ENCODE data around the gene SPINT1. TPM values are rescaled to one million over a fixed set of nuclear protein-coding genes. Genes with fewer than 3 reads are reported as not detected.
A peak's percentile ranks its signal among the peaks of the same experiment; 100 is the strongest.

SPINT1 gene
- total RNA-seq, 1 experiment from 2014 or later: 2.6 TPM

DNA sequence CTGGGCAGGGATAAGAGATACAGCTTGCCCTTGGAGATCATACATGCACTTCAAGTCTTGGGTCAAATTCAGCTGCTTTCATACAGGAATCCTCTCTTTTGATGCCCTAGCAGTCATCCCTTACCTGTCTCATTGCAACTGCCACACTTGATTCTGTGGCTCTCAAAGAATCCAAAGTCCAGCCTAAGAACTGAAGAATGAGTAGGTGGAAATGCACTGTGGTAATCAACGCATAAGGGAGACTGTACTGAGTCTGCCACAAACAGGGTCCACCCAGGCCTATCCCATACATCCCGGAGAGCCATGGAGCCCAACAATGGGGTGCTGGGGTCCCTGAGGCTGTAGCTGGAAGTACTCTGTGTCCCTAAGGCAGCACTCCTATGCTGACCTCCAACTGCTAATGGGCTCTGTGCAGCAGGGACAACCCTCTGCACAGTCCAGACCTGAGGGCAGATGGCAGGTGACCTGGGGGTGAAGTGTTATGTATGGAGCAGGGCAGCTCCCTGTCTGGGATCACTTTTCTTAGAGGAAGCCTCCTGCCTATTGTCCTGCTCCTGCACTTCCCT lies 48.7 kb downstream of the SPINT1 start:
- DNase-seq (ENCODE audit: low read depth): no peak

DNA sequence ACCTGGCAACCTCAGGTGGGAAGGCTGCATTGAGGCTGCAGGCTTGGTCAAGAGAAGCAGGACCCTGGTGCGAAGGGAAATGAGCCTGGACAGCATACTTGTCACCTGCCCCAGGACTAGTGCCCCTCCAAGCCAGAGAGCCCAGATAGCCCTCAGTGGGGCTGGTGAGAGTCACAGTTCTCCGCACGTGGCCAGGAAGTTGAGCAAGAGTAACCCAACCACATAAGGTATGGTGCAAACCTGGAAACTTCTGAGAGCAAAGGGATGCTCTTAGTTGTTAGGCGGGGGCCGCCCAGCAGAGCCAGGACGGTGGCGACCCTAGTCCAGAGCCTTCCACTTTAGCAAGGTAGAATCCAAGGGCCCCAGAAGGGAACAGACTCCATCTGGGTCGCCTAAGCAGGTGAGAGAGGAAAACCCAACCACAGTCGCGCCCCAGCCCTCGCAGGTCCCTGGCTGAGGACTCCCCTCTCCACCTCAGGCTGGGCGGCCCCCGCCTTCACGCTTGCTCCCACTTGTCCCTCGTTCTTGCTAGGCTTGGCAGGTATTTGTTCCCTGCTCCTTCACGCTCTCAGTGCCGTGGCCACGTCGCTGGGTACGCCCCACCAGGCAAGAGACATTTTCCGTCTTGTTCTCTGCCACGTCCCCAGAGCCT lies 49.3 kb downstream of the SPINT1 start:
- DNase-seq (ENCODE audit: low read depth): no peak

- DNase-seq (ENCODE audit: low read depth): peak; percentile 98
Measured at GRCh38 chr15:40893733-40894680, 50.2 kb downstream of the SPINT1 start, which contains the start of gene VPS18. Gene VPS18 (plus strand): TSS chr15:40894450. CDS start chr15:40894769, 319 bp downstream.

DNA sequence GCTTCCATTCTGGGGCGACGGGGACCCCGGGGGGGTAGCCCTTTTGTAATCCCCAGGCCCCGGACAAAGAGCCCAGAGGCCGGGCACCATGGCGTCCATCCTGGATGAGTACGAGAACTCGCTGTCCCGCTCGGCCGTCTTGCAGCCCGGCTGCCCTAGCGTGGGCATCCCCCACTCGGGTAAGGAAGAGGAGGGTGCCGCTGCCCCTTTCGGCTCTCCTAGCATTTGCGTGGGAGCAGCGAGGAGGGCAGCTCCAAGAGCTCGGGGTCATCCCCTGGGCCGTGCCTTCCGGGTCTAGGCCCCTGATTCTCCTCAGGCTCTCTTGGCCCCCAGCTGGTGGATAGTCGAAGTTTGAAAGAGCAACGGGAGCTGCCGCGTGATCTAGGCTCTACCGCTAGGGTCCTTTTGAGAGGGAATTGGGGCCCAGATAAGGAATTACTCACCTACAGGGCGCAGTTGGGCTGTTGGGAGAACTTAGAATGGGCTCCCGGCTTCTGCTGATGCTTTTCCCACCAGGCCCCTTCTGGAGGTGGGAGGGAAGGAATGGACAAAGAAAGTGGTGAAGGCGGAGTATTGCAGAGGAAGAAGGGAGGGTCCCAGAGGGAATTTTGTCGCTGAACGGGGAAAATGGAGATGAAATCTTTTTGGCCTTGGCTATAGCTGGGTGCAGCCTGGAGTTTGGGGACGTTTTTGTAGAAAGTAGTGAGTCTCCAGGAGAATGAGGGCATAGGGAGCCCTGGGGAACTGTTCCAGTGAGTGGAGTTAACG lies 51.0 kb downstream of the SPINT1 start:
- DNase-seq (ENCODE audit: low read depth): peak; percentile 77

DNA sequence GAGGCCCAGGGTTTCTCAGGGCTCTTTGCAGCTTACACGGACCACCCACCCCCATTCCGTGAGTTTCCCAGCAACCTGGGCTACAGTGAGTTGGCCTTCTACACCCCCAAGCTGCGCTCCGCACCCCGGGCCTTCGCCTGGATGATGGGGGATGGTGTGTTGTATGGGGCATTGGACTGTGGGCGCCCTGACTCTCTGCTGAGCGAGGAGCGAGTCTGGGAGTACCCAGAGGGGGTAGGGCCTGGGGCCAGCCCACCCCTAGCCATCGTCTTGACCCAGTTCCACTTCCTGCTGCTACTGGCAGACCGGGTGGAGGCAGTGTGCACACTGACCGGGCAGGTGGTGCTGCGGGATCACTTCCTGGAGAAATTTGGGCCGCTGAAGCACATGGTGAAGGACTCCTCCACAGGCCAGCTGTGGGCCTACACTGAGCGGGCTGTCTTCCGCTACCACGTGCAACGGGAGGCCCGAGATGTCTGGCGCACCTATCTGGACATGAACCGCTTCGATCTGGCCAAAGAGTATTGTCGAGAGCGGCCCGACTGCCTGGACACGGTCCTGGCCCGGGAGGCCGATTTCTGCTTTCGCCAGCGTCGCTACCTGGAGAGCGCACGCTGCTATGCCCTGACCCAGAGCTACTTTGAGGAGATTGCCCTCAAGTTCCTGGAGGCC lies 55.8 kb downstream of the SPINT1 start:
- DNase-seq (ENCODE audit: low read depth): no peak

- DNase-seq (ENCODE audit: low read depth): no peak
Measured at GRCh38 chr15:40900256-40901052, 56.6 kb downstream of the SPINT1 start.

DNA sequence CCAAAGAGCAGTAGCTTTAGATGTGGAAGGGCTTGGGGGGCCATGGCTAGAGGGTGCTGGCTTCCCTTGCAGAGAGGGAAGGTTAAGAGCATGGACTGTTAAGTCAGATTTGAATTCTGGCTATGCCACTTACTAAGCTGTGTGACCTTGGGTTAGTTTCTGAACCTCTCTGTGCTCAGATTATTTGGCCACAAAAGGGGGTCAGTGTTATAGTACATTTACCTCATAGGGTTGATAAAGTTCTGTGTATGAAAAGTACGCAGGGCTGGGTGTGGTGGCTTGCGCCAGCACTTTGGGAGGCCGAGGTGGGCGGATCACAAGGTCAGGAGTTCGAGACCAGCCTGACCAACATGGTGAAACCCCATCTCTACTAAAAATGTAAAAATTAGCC lies 57.2 kb downstream of the SPINT1 start:
- DNase-seq (ENCODE audit: low read depth): no peak

DNA sequence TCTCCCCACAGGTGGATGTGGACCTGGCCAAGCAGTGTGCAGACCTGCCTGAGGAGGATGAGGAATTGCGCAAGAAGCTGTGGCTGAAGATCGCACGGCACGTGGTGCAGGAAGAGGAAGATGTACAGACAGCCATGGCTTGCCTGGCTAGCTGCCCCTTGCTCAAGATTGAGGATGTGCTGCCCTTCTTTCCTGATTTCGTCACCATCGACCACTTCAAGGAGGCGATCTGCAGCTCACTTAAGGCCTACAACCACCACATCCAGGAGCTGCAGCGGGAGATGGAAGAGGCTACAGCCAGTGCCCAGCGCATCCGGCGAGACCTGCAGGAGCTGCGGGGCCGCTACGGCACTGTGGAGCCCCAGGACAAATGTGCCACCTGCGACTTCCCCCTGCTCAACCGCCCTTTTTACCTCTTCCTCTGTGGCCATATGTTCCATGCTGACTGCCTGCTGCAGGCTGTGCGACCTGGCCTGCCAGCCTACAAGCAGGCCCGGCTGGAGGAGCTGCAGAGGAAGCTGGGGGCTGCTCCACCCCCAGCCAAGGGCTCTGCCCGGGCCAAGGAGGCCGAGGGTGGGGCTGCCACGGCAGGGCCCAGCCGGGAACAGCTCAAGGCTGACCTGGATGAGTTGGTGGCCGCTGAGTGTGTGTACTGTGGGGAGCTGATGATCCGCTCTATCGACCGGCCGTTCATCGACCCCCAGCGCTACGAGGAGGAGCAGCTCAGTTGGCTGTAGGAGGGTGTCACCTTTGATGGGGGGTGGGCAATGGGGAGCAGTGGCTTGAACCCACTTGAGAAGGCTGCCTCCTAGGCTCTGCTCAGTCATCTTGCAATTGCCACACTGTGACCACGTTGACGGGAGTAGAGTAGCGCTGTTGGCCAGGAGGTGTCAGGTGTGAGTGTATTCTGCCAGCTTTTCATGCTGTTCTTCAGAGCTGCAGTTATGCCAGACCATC lies 59.0 kb downstream of the SPINT1 start:
- DNase-seq (ENCODE audit: low read depth): no peak

GRCh38 chr15:40904552-40905201 lies 60.8 kb downstream of the SPINT1 start:
- no peak for DNase-seq (ENCODE audit: low read depth)

- DNase-seq (ENCODE audit: low read depth): peak; percentile 90
Measured at GRCh38 chr15:40906091-40906990, 62.5 kb downstream of the SPINT1 start.

- peak; percentile 71 for DNase-seq (ENCODE audit: low read depth)
Measured at GRCh38 chr15:40906991-40907802, 63.3 kb downstream of the SPINT1 start.

Other genes starting within 250 kb of the SPINT1 start
- gene KNL1, start 249.8 kb upstream of the SPINT1 start, total RNA-seq (2014; rRNA removed; shearing (Covaris generic)): 43.4 and 44.6 TPM in 2 replicates
- 17.9 and 18.7 TPM in 2 replicates for gene RAD51, start 148.9 kb upstream of the SPINT1 start, total RNA-seq (2014; rRNA removed; shearing (Covaris generic))
- gene RMDN3, start 88.8 kb upstream of the SPINT1 start, total RNA-seq (2014; rRNA removed; shearing (Covaris generic)): 17.1 and 20.6 TPM in 2 replicates
- 9.9 and 30.6 TPM in 2 replicates for gene GCHFR, start 80.0 kb upstream of the SPINT1 start, total RNA-seq (2014; rRNA removed; shearing (Covaris generic))
- 0.40 TPM in 1 of 2 replicates, not detected in the other for gene C15orf62, start 74.1 kb upstream of the SPINT1 start, total RNA-seq (2014; rRNA removed; shearing (Covaris generic))
- gene ZFYVE19, start 37.0 kb upstream of the SPINT1 start, total RNA-seq (2014; rRNA removed; shearing (Covaris generic)): 25.2 and 25.4 TPM in 2 replicates
- 30.2 and 34.9 TPM in 2 replicates for gene DNAJC17, start 36.6 kb upstream of the SPINT1 start, total RNA-seq (2014; rRNA removed; shearing (Covaris generic))
- not detected in 2 replicates for gene PPP1R14D, start 15.3 kb upstream of the SPINT1 start, total RNA-seq (2014; rRNA removed; shearing (Covaris generic))
- gene RHOV, start 30.2 kb downstream of the SPINT1 start, total RNA-seq (2014; rRNA removed; shearing (Covaris generic)): 0.15 and 0.23 TPM in 2 replicates
- 23.3 and 27.9 TPM in 2 replicates for gene VPS18, start 50.4 kb downstream of the SPINT1 start, total RNA-seq (2014; rRNA removed; shearing (Covaris generic))
- gene DLL4, start 85.3 kb downstream of the SPINT1 start, total RNA-seq (2014; rRNA removed; shearing (Covaris generic)): not detected in 2 replicates
- gene CHAC1, start 109.4 kb downstream of the SPINT1 start, total RNA-seq (2014; rRNA removed; shearing (Covaris generic)): 4.4 and 4.9 TPM in 2 replicates